GM21381 (cell line): ENCODE measurements around the gene SYNCRIP.
"Not testable (repeated sequence)": the region's sequence is repeated elsewhere in the genome, so short reads cannot be mapped to it uniquely, and the experiment has no call there.

Experiments used
- ATAC-seq: cut with Tn5 transposase; IDR thresholded peaks from one replicate; pipeline ENCODE4 v1.9.1; 2021; ENCODE audit warnings: mild to moderate bottlenecking, moderate library complexity; ENCODE audit not compliant: unreplicated experiment

The SYNCRIP gene

DNA sequence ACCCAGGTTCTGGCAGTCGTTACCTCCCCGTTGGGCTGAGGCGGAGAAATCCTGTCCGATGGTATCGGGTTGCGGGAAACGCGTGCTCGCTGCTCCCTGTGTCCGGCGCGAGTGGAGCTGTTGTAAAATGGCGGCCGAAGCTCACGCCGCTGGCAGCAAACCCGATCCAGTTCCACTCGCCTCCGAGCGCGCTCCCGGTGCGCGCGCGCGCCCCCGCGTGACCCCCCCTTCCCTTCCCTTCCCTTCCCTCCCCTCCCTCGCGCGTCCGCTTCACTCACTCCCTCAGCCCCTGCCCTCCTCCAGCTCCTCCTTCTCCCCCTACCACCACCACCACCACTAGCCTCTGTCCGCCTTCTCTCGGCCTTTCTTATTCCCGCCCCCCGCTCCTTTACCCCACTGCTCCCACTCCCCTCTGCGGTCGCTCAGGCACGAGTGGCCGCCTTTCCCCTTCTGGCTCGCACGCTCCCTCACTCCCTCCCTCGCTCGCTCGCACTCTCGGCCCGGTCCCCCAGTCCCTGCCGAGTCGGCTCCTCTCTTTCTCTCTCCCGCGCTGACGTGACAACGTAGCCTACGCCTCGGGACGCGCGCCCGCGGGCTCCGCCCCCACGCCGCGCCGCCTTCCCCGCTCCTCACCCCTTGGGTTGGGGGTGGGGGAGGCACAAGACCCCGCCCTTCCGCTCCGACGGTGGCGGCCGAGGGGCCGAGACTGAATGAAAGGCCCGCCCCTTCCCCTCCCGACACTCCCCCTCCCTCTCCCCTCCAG, at the start of gene SYNCRIP:
Gene SYNCRIP, minus strand, starts transcription at position 113 of the 763 bp plus-strand sequence. CDS start 1,447 bp downstream, outside the sequence.
- ATAC-seq = peak; percentile 66

- ATAC-seq = no peak
These were observed 48.8 kb upstream of the SYNCRIP start for GRCh38 chr6:85691478-85691877.

GRCh38 chr6:85690071-85690470, 47.4 kb upstream of the SYNCRIP start:
- no peak for ATAC-seq

DNA sequence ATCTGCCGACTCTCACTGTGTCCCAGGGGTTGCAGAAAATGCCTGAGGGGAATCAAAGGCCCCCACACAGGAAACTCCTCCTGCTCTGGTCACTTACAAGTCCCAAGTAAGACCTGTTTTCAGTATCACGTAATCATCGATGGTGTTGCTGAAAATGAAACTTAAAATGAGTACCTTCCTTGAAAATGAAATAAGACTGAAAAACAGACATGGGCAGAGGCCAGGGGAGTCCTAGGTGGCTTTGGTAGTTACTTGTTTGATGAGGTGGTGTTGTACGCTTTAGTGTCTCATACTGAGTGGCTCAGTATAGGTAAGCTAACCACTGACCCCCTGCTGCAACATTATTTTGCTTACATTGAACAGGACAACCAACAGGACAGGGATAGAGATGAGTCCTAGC, 43.0 kb upstream of the SYNCRIP start:
- peak; percentile 86 for ATAC-seq

DNA sequence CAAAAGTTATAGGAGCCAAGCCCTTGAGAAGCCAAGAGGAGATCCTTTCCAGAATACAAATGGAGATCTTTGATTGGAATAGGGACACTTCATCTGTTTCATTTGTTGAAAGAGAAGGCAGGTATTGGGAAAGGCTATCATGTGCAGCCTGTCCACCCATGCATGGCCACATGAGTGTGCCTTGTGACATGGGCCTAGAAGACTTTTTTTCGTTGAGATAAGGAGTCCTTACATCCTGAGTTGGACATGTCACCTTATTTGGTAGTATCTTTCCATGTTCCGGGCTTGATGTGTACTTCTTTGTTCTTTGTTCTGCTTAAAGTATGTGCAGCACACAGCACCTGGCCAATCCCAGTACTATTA, 42.1 kb upstream of the SYNCRIP start:
- ATAC-seq = no peak

DNA sequence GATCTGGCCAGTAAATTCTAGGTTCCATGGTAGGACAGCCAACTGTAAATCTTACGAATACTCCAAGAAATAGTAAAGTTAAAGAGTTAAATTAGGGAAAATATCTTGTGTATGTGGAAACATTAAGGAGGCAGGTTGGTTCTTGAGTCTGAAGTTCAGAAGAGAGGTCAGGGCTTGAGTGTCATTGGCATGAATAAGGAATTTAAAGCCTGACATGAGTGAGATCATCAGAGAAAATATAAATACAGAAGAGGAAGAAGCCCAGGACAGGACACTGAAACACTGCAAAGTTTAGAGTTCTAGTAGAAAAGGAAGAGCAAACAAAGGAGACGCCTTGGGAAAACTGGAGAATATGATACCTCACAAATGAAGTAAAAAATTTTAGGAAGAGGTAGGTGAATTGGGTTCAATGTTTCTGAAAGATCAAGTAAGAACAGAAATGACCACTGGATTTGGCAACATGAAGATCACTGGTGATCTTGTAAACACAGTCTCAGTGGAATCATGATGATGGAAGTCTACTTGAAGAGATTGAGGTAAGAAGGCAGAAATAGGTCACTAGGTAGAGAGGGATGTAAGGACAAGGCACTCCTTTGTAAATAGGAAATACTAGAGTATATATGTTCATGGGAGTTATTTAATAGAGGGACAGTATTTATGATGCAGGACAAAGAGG, 41.6 kb upstream of the SYNCRIP start:
- no peak for ATAC-seq

- ATAC-seq = not testable (repeated sequence)
These were observed 39.2 kb upstream of the SYNCRIP start for GRCh38 chr6:85681899-85682298.

- no peak for ATAC-seq
These were observed 37.7 kb upstream of the SYNCRIP start for GRCh38 chr6:85680388-85680787.

DNA sequence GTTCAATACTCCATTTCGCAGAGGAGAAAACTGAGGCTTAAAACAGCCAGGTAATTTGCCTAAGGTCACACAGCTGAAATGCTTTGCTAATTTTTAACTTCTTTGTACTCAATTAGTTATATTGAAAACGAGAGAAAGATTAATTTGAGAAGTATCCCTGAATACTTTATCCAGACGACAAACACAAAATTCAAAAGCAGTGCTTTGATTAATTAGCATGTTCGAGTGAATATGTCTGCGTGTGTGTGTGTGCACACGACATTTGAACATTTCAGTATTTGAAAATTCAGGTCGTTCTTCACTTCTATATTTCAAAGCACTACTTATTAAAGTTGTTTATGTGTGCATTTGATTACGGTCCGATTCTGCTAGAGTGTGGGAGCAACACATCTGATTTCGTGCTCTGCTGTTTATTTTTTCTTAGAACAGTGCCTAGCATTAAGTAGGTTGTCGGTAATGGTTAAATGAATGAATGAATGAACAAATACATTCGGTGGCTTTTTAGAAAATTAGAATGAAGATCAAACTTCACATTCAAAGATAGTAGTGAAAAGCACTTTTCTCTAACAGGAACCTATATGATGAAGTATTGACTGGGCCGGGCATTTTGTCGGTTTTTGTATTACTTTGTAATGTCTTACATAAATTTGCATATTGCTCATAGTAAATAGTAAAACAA, 36.9 kb upstream of the SYNCRIP start:
- ATAC-seq = no peak

DNA sequence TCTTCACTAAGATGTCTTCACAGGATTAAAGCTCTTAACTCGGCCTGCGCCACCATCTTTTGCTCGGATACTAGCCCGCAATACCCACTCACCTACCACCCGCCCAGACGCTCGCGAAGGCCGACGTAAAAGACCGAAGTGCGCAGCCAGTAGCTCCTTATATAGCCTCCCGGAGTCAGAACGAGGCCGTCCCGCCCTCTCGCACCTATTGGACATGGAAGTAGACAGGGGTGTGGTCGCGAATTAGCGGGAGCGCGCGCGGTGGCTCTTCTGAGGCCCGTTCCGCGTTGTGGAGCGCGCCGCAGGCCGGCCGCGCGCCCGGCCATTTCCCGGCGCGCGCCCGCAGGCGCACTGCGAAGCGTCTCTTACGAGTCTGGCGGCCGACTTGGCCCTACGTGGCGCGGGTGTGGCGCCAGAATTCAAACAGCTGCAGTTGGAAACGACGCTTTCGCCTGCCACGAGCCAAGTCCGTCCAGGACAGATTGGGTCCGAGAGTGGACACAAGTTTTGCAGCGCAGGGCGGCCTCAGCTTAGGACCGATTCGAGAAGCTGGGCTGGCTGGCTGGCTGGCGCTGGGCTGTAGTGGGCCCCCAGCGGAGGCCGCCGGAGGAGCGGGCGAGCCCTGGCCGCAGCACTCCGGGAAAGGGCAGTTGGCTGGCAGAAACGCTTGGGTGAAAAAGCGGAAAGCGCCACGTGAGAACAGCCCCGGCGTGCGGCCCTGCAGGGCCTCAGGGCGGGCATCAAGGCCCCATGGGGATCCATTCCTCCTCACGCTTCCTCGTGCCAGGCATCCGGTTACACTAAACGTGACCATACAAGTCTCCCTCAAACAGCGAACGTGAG, 36.1 kb upstream of the SYNCRIP start:
- peak; percentile 74 for ATAC-seq

DNA sequence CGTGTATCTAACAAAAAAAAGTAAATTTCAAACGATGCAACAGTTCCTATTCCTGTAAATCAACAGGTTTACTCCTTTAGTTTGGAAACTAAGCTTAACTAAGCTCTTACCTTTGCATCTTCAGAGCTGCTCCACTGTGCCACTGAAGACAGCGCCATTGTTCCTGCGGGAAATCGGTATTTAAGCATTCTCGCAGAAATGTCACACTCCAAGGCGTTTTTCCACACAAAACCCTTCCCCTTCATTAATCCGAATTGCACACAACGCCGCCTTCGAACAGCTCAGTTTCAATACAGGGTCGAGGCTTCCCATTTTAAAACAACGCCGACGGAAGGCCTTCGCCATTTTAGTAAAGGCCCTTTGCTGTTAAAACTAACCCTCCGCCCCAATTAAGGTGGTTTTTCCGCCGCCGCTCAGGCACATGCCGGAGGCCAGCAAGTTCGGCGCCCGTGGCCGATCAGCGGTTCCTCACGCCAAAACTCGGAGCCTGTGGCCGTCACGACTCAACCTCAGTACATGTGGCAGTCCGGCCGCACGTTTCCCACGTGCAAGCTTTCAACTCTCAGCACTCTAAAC, 35.4 kb upstream of the SYNCRIP start:
- no peak for ATAC-seq

GRCh38 chr6:85677234-85677956, 34.7 kb upstream of the SYNCRIP start:
- ATAC-seq = no peak

DNA sequence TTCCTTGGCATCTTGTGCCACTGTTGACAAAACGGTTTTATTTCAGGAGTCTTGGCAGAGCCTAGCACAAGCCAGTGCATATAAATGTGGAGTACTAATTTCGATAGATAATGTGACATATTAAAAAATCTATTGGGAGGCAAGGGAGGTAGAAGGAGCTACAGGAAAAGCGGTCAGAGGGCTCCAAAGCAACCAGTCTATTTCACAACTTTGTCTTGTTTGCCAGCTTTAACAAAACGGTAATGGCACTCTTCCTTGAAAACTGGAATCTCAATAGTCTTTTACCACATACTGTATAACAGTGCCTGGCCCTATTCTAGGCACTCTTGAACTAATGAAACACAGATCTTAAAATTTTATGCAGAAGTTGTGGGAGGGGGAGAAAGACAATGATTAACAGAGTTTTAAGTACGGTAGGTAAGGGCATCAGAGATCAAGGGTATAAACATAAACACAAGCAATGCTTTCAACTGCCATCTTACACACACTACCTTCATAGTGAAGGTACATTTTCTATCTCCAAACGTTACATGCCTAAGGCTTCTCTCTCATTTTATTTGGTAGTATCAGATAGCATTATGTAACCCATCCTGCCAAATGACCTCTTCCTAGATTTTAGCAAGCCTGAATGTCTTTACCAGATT, 33.5 kb upstream of the SYNCRIP start:
- no peak for ATAC-seq

GRCh38 chr6:85675030-85675819, 32.5 kb upstream of the SYNCRIP start:
- no peak for ATAC-seq

DNA sequence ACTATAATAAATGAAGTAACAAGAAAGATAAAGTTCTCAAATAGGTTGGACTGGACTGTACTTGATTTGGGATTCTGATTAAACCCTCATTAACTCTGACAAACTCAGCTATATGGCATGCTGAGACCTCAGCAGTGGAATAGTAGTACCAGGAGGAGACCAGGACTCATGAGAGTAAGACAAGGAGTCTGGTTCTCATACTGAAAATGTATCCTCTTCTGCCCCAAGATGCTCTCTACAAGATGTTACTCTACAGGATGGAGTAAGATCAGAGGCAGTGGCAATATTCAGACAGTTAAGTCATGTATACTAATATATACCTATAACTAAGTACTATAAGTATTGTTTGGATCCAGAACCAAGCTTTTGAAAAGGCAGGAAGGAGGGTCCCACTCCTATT, 31.9 kb upstream of the SYNCRIP start:
- ATAC-seq = no peak

DNA sequence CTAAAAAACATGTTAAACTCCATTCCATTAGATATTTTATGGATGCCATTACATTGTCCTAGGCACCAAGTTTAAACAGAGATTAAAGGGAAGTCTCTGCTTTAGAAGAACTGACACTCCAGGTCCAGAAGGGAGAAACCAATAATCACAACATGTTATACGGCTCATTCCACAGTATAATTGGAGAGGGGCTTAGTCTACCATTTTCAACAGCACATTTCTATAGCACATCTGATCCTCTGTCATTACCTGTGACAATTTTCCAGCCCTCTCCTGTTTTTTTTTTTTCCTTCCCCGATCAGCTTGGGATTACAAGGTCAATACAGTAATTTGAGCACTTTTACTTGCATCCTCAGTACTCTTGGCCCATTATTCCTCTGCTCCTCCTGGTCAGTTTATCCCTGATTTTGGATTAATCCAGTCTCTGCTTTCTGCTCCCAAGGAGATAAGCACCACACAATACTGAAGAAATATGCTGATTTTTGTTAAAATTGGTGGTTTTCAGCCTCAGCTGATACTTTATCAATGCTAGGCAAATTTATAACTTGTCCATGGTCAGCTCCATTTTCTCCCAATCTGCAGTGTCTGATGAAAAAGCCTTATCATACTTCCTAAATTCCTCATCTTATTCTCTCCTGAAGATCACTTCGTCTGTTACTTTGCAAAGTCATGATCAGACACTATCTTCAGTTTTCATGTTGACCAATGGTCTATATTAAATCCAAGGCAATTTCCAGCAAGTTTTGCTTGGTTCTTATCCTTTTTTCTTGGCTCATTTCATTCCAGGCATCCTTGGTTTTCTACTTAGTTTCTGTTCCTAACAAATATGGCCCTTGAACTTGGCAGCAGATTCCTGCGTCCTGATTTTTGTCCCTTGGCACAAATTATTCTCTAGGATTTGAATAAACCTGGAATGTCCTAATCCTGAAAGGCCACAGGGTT, 30.8 kb upstream of the SYNCRIP start:
- ATAC-seq = no peak

GRCh38 chr6:85672623-85673022, 29.9 kb upstream of the SYNCRIP start:
- no peak for ATAC-seq

DNA sequence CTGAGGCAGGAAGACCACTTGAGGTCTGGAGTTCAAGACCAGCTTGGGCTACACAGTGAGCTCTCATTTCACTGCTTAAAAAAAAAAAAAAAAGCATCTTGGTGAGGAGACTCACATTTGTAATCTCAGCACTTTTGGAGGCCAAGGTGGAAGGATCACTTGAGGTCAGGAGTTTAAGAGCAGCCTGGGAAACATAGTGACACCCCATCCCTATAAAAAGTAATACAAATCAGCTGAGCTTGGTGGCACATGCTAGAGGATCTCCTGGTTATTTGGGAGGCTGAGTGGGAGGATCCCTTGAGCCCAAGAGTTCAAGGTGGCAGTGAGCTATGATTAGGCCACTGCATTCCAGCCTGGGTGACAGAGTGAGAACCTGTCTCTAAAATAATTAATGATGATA, 29.4 kb upstream of the SYNCRIP start:
- no peak for ATAC-seq
